ENCODE results near the gene FITM1. TPM values are rescaled to one million over a fixed set of nuclear protein-coding genes. Genes with fewer than 3 reads are reported as not detected.

FITM1 gene
- total and polyA plus RNA-seq, 4 experiments from 2014 or later = 0.69 to 4.2 (median 2.0) TPM

DNA sequence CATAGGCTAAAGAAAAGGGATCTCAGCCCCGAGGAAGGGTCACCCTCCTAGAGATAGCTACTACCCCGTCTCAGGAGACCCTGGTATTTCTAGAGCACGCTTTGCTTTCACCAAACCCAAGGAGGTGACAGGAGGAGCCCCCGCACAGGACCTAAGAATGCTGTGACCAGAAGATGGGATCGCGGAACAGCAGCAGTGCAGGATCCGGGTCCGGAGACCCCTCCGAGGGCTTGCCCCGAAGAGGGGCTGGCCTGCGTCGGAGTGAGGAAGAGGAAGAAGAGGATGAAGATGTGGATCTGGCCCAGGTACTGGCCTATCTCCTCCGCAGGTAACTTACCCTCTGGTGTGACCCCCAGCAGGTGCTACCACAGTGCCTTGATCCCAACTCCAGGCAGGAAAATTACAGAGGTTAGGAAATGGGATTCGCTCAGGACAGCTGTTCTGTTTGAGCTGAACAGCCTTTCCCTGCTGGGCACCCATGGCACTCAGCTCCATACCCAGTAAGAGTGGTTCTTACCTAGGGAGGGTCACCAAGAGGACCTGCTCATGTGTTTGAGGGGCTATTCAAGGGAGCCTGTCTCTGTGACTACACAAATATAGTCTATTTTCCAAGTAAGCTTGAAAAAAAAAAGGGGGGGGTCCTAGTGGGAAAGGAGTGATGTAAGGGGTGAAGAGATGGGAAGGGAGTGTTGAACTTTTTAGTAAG is 14.9 kb upstream of the FITM1 start:
- Histone ChIP-seq H3K4me3 (ENCODE audit: low read length in 2 of 2) (peak overlapping the region; percentile 97 to 98), H3K9me3 (ENCODE audit: control insufficient read depth in 1 of 2, low read length in 2 of 2) (no peaks in the 10 kb centered on the region), H3K27me3 (ENCODE audit: insufficient read depth, low read length) (no peaks in the 10 kb centered on the region), H3K27ac (ENCODE audit: low read depth, low read length) (peak overlapping the region; percentile 98), H3K36me3 (ENCODE audit: insufficient read depth, low read length) (peaks cover 31% of the 10 kb centered on the region), H3K4me1 (ENCODE audit: insufficient read depth, low read length) (peaks cover 29% of the 10 kb centered on the region)
- ChIA-PET CTCF (ENCODE audit: partially characterized antibody) (interaction anchor here (1.2 to 5.4 kb wide), 13 partner anchors 12 to 193 kb away, joined by 3 to 43 read pairs (median 9); partner anchors contain the start of genes IRF9, MDP1, PCK2 and PSME1), POLR2A (ENCODE audit: partially characterized antibody) (interaction anchor here (0.6 to 9.6 kb wide), 28 partner anchors 9 to 321 kb away, joined by 3 to 347 read pairs (median 11); partner anchors contain the start of genes CARMIL3, CBLN3, CHMP4A and CIDEB)
- no peaks in the 10 kb centered on the region for H3K27me3 Mint-ChIP-seq
- intact Hi-C loops (cut with micrococcal nuclease) = loop anchor here (2.0 to 10.0 kb wide), 2 partner anchors 97 to 651 kb away; partner anchors contain the start of genes CHMP4A and NGDN
- no peak for DNase-seq
- peaks cover 0 to 2% (median 0%) of the 10 kb centered on the region in 8 donors for H3K9me3 Mint-ChIP-seq
- H3K27ac Mint-ChIP-seq = peak overlapping the region; percentile 98 to 100 (median 99)
- H3K4me3 Mint-ChIP-seq = peak overlapping the region; percentile 95 to 99 (median 98)
- H3K4me1 Mint-ChIP-seq = peaks cover 19 to 44% (median 30%) of the 10 kb centered on the region in 4 donors
- H3K36me3 Mint-ChIP-seq = peaks cover 30 to 52% of the 10 kb centered on the region in 2 donors

DNA sequence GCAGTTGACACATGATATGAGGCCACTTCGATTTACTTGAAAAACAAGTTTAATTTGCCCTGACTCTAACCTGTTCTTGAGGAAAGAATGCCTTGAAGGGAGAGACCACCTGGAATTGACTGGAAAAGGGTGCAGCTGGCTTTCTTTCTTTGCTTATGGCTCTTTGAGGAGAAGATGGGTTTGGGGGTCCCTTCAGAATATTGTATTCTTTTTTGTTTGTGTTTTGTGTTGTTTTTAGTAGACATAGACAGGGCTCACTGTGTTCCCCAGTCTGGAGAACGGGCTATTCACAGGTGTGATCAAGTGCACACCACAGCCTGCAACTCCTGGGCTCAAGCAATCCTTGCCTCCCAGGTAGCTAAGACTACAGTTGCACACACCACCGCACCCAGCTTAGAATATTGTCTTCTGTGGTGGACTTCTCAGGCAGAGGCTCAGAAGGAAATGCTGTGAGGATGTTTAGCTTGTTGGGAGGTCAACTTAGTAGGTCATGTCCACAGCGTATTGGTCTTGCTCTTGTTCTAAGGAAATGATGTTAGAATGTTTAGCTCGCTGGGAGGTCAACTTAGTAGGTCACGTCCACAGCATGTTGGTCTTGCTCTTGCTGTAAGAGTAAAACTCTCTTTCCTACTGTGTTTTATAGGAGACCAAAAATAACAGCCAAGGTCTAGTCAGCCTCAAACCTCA is 14.2 kb upstream of the FITM1 start:
- peaks cover 29% of the 10 kb centered on the region for H3K4me1 ChIP-seq (ENCODE audit: insufficient read depth, low read length)
- DNase-seq = no peak
- CTCF ChIA-PET (ENCODE audit: partially characterized antibody) = interaction anchor here (0.7 to 5.4 kb wide), 10 partner anchors 8 to 65 kb away, joined by 3 to 43 read pairs (median 8); partner anchors contain the start of genes IRF9, PCK2, PSME1 and PSME2
- Mint-ChIP-seq H3K36me3 (peaks cover 37 to 57% of the 10 kb centered on the region in 2 donors), H3K27me3 (no peaks in the 10 kb centered on the region), H3K9me3 (peaks cover 0 to 2% (median 0%) of the 10 kb centered on the region in 8 donors), H3K27ac (peak overlapping the region; percentile 23 to 100 (median 99)), H3K4me1 (peaks cover 19 to 44% (median 30%) of the 10 kb centered on the region in 4 donors), H3K4me3 (peak overlapping the region; percentile 95 to 99 (median 98))
- POLR2A ChIA-PET (ENCODE audit: partially characterized antibody) = interaction anchor here (1.2 to 9.6 kb wide), 10 partner anchors 18 to 314 kb away, joined by 3 to 347 read pairs (median 30); partner anchors contain the start of genes CARMIL3, CBLN3, CIDEB and EMC9
- H3K27ac ChIP-seq (ENCODE audit: low read depth, low read length) = peak overlapping the region; percentile 98
- intact Hi-C loops (cut with micrococcal nuclease) = loop anchor here (10.0 kb wide), 1 partner anchor 651 kb away; the partner anchor contains the start of gene NGDN
- H3K36me3 ChIP-seq (ENCODE audit: insufficient read depth, low read length) = peaks cover 38% of the 10 kb centered on the region
- H3K27me3 ChIP-seq (ENCODE audit: insufficient read depth, low read length) = no peaks in the 10 kb centered on the region
- peak overlapping the region; percentile 97 to 98 for H3K4me3 ChIP-seq (ENCODE audit: low read length in 2 of 2)
- no peaks in the 10 kb centered on the region for H3K9me3 ChIP-seq (ENCODE audit: control insufficient read depth in 1 of 2, low read length in 2 of 2)

DNA sequence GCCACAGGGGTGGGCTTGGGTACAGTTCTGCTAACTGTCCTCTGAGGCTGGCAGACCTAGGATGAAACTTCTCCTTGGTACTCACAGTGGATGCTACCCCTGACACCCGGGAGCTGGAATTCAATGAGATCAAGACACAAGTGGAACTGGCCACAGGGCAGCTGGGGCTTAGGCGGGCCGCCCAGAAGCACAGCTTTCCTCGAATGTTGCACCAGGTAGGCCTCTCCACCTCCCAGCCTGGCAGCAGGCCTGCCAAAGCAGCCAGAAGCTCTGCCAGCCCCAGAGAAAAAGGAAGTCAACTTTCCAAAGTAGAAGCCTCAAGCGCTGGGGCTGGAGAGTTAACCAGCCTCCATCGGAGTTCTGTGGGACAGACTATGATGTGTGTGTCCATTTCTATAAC is 13.3 kb upstream of the FITM1 start:
- H3K27me3 Mint-ChIP-seq = no peaks in the 10 kb centered on the region
- Histone ChIP-seq H3K27me3 (ENCODE audit: insufficient read depth, low read length) (no peaks in the 10 kb centered on the region), H3K27ac (ENCODE audit: low read depth, low read length) (no peak overlapping the region), H3K4me1 (ENCODE audit: insufficient read depth, low read length) (peaks cover 29% of the 10 kb centered on the region), H3K4me3 (ENCODE audit: low read length in 2 of 2) (no peak overlapping the region), H3K9me3 (ENCODE audit: control insufficient read depth in 1 of 2, low read length in 2 of 2) (no peaks in the 10 kb centered on the region), H3K36me3 (ENCODE audit: insufficient read depth, low read length) (peaks cover 45% of the 10 kb centered on the region)
- intact Hi-C loops (cut with micrococcal nuclease) = loop anchor here (10.0 kb wide), 1 partner anchor 652 kb away; the partner anchor contains the start of gene NGDN
- ChIA-PET POLR2A (ENCODE audit: partially characterized antibody) (interaction anchor here (1.2 to 9.6 kb wide), 6 partner anchors 17 to 59 kb away, joined by 3 to 347 read pairs (median 80); partner anchors contain the start of genes EMC9, FITM1, IRF9 and PCK2), CTCF (ENCODE audit: partially characterized antibody) (interaction anchor here (0.5 to 5.4 kb wide), 9 partner anchors 9 to 60 kb away, joined by 3 to 43 read pairs (median 7); partner anchors contain the start of genes IRF9, PCK2 and PSME1)
- peak overlapping the region in 1 of 7 donors; percentile 98 for H3K27ac Mint-ChIP-seq
- DNase-seq = no peak
- H3K9me3 Mint-ChIP-seq = peaks cover 0 to 2% (median 0%) of the 10 kb centered on the region in 8 donors
- peaks cover 42 to 62% of the 10 kb centered on the region in 2 donors for H3K36me3 Mint-ChIP-seq
- H3K4me1 Mint-ChIP-seq = peaks cover 19 to 44% (median 30%) of the 10 kb centered on the region in 4 donors
- no peak overlapping the region for H3K4me3 Mint-ChIP-seq

DNA sequence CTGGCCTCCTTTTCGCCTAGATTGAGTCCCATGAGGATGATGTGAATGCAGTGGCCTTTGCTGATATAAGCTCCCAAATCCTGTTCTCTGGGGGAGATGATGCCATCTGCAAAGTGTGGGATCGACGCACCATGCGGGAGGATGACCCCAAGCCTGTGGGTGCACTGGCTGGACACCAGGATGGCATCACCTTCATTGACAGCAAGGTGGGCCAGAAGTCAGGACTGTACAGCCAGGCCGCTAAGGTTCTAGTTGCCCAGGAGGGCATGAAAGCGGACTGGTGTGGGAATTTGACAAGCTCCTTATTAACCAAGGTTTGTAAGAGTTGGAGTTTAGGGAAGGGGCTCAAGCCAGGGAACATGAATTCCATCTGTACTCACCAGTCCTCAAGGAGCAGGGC is 10.8 kb upstream of the FITM1 start:
- DNase-seq = no peak
- no peaks in the 10 kb centered on the region for H3K27me3 Mint-ChIP-seq
- intact Hi-C loops (cut with micrococcal nuclease) = loop anchor here (10.0 kb wide), 1 partner anchor 655 kb away; the partner anchor contains the start of gene NGDN
- POLR2A ChIA-PET (ENCODE audit: partially characterized antibody) = interaction anchor here (0.6 to 9.6 kb wide), 3 partner anchors 14 to 799 kb away, joined by 3 to 347 read pairs (median 4); partner anchors contain the start of genes EMC9, FITM1, PABPN1 and PSME1
- CTCF ChIA-PET (ENCODE audit: partially characterized antibody) = interaction anchor here (1.2 to 1.8 kb wide), 2 partner anchors 28 to 41 kb away, joined by 4 to 5 read pairs; partner anchors contain the start of gene IRF9
- peaks cover 58 to 75% of the 10 kb centered on the region in 2 donors for H3K36me3 Mint-ChIP-seq
- H3K27ac ChIP-seq (ENCODE audit: low read depth, low read length) = no peak overlapping the region
- no peak overlapping the region for H3K4me3 Mint-ChIP-seq
- peaks cover 19 to 41% (median 25%) of the 10 kb centered on the region in 4 donors for H3K4me1 Mint-ChIP-seq
- H3K27me3 ChIP-seq (ENCODE audit: insufficient read depth, low read length) = no peaks in the 10 kb centered on the region
- H3K9me3 Mint-ChIP-seq = peaks cover 0 to 2% (median 0%) of the 10 kb centered on the region in 8 donors
- H3K9me3 ChIP-seq (ENCODE audit: control insufficient read depth in 1 of 2, low read length in 2 of 2) = no peaks in the 10 kb centered on the region
- no peak overlapping the region for H3K4me3 ChIP-seq (ENCODE audit: low read length in 2 of 2)
- H3K36me3 ChIP-seq (ENCODE audit: insufficient read depth, low read length) = peaks cover 63% of the 10 kb centered on the region
- H3K27ac Mint-ChIP-seq = peak overlapping the region in 1 of 7 donors; percentile 54
- peaks cover 22% of the 10 kb centered on the region for H3K4me1 ChIP-seq (ENCODE audit: insufficient read depth, low read length)

DNA sequence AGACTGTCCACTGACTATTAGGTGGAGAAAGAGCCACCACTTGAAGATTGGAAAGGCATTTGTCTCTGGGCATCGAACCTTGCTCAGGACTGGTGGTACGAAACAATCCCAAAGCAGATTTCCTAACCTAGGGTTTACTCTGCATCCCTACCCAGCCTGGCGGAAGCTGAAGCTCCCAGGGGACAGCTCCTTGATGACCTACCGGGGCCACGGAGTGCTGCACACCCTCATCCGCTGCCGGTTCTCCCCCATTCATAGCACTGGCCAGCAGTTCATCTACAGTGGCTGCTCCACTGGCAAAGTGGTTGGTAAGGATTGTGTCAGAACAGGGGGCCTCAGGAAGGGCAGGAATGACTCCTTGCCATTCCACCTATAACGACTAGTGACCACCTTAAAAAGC is 9.2 kb upstream of the FITM1 start:
- H3K36me3 Mint-ChIP-seq = peaks cover 62 to 65% of the 10 kb centered on the region in 2 donors
- no peak for DNase-seq
- Histone ChIP-seq H3K27ac (ENCODE audit: low read depth, low read length) (no peak overlapping the region), H3K9me3 (ENCODE audit: control insufficient read depth in 1 of 2, low read length in 2 of 2) (no peaks in the 10 kb centered on the region), H3K36me3 (ENCODE audit: insufficient read depth, low read length) (peaks cover 63% of the 10 kb centered on the region), H3K4me3 (ENCODE audit: low read length in 2 of 2) (no peak overlapping the region), H3K27me3 (ENCODE audit: insufficient read depth, low read length) (no peaks in the 10 kb centered on the region), H3K4me1 (ENCODE audit: insufficient read depth, low read length) (peaks cover 14% of the 10 kb centered on the region)
- no peak overlapping the region for H3K4me3 Mint-ChIP-seq
- no peaks in the 10 kb centered on the region for H3K9me3 Mint-ChIP-seq
- POLR2A ChIA-PET (ENCODE audit: partially characterized antibody) = interaction anchor here (0.6 to 9.6 kb wide), 3 partner anchors 13 to 50 kb away, joined by 3 to 347 read pairs (median 3); partner anchors contain the start of genes EMC9, FITM1, PSME1 and PSME2
- H3K27me3 Mint-ChIP-seq = no peaks in the 10 kb centered on the region
- peak overlapping the region in 1 of 7 donors; percentile 42 for H3K27ac Mint-ChIP-seq
- intact Hi-C loops (cut with micrococcal nuclease) = no loop called here
- peaks cover 10 to 29% (median 12%) of the 10 kb centered on the region in 4 donors for H3K4me1 Mint-ChIP-seq
- CTCF ChIA-PET (ENCODE audit: partially characterized antibody) = interaction anchor here (0.7 to 1.1 kb wide), 2 partner anchors 14 to 30 kb away, joined by 3 read pairs; no protein-coding TSS in a partner anchor

DNA sequence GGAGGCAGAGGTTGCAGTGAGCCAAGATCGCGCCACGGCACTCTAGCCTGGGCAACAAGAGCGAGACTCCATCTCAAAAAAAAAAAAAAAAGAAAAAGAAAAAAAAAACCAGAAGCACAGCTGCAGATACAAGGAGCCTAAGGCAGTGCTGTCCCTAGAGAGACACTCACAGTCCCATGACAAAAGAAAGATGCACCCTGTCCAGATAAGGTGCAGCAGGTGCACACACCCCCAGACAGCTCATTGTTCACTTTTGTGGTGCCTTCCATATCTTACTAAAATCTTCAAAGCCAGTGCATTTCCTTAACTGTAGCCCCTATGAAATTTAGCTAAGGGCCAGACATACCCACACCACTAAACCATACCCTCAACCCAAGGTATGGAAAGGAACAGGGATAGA is 8.0 kb upstream of the FITM1 start:
- Histone ChIP-seq H3K9me3 (ENCODE audit: control insufficient read depth in 1 of 2, low read length in 2 of 2) (no peaks in the 10 kb centered on the region), H3K4me3 (ENCODE audit: low read length in 2 of 2) (no peak overlapping the region), H3K4me1 (ENCODE audit: insufficient read depth, low read length) (peaks cover 2% of the 10 kb centered on the region), H3K27me3 (ENCODE audit: insufficient read depth, low read length) (no peaks in the 10 kb centered on the region), H3K27ac (ENCODE audit: low read depth, low read length) (no peak overlapping the region), H3K36me3 (ENCODE audit: insufficient read depth, low read length) (peaks cover 60% of the 10 kb centered on the region)
- POLR2A ChIA-PET (ENCODE audit: partially characterized antibody) = interaction anchor here (0.7 to 9.6 kb wide), 2 partner anchors 11 to 28 kb away, joined by 4 to 347 read pairs; partner anchors contain the start of genes EMC9, FITM1 and PSME1
- DNase-seq = no peak
- intact Hi-C loops (cut with micrococcal nuclease) = no loop called here
- Mint-ChIP-seq H3K9me3 (no peaks in the 10 kb centered on the region), H3K4me1 (peaks cover 4 to 17% (median 8%) of the 10 kb centered on the region in 4 donors), H3K27ac (peak overlapping the region in 4 of 7 donors; percentile 35 to 48 (median 40)), H3K4me3 (no peak overlapping the region), H3K36me3 (peaks cover 56% of the 10 kb centered on the region in 2 donors), H3K27me3 (no peaks in the 10 kb centered on the region)
- CTCF ChIA-PET (ENCODE audit: partially characterized antibody) = no interaction called here

Measured in CD4-positive, alpha-beta memory T cell (primary cell).